Right ventricle myocardium inferior (tissue), 1 donor: ENCODE measurements around the gene ABCG1. TPM values are rescaled to one million over a fixed set of nuclear protein-coding genes. Genes with fewer than 3 reads are reported as not detected.

Experiments used
- ATAC-seq: fragments of 200-7000 bp; cut with Tn5 transposase; one replicate; pipeline ENCODE4 v1.9.1; 2020; ENCODE audit warnings: mild to moderate bottlenecking, moderate library complexity
- DNase-seq: peaks from one replicate; pipeline ENCODE4 v3.0.0; 2021; ENCODE audit errors: missing footprints
- intact Hi-C: fragments of 100-400 bp; cut with DNase I; formaldehyde crosslinking; loops from one replicate; pipeline ENCODE4 v1.11.0; 2022
- total RNA-seq: library from RNA; stranded (reverse); fragmentation: NEBNext Ultra II Directional; extraction: Animal tissue kit (Norgen Biotek cat#: 25700); gene quantifications from one replicate; pipeline ENCODE4 v1.2.1, GENCODE V29; 2021
- donor health status: DM: no; HTN: yes; CAD: no; lungs with severe emphysema.

The ABCG1 gene
- total RNA-seq, 1 donor from 2014 or later: 9.0 TPM

DNA sequence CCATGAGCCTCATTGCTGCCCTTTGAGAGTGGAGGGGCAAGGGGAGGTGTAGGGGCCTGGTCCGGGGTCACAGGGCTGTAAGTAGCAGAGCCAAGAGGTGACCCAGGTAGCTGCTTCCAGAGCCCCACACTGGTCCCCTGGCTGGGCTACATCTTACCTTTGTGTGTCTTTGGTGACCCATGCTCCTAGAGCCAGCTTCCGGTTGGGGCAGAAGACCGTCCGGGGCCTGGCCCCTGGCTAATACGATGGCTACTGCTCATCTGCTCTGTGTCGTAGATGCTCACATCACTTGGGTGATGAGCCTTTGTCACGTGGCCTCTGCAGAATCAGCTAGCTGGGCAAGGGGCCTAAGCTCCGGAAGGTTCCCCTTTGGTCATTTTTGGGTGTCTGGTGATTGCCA is 20.6 kb downstream of the ABCG1 start:
- no peak for DNase-seq
- ATAC-seq: no peak
- intact Hi-C loops: loop anchor here (5.0 to 10.0 kb wide), 2 partner anchors 67 to 285 kb away; no protein-coding TSS in a partner anchor

DNA sequence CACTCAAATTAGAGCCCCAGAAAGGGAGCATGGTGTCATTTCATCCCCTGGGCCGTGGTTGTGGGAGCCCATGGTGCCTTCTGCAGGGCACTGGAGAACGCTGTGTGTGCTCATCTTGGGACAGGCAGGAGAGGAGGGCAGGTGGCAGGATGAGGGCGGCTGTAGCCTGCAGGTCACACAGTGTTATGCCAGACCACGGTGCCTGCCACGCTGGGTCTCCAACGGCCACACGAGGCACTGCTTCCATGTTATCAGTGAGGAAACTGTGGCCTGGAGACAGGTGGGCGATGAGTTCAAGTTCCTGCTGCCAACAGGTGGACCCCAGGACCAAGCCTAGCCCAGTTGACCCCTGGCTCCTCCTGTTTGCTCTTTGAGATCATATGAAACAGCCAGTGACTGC is 21.0 kb downstream of the ABCG1 start:
- no peak for ATAC-seq
- intact Hi-C loops: loop anchor here (5.0 to 10.0 kb wide), 2 partner anchors 68 to 285 kb away; no protein-coding TSS in a partner anchor

DNA sequence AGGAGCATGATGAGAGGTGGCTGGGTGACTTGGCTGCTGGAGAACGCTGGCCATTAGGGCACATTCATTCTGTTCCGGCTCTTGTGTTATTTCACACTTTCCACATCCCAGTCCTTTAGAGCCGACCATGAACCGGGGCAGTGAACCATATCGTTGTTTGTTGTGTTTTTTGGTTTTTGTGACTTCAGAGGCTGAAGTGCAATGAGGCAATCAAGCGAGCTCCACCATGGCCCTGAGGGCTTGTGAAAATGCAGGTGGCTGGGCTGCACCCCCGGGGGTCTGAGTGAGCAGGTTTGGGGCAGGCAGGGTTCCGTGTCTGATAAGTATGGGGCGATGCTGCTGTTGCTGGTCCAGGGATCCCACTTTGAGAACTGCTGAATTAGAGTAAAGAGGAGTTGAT is 23.7 kb downstream of the ABCG1 start:
- DNase-seq: no peak
- ATAC-seq: no peak

More for the DNA sequence above, 21.0 kb downstream of the ABCG1 start:
- no peak for DNase-seq

DNA sequence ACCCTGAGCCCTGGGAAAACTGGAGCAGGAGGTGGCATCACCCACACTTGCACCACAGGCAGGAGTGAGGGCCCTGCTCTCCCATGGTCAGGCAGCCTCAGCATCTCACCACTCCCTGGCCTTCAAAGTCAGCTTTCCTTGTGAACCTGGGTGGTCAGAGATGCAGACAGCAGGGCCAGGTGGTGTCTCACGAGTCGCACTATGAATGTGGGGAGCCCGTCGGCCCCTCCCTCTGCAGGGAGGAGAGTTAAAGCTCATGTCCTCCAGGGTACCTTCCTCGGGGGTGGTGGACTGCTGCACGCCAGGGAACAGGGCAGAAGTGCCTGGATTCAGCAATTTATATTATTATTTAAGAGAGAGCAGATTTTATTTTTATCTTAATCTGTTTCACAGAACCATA is 24.1 kb downstream of the ABCG1 start:
- no peak for ATAC-seq
- intact Hi-C loops: no loop called here
- no peak for DNase-seq

More for the DNA sequence above, 23.7 kb downstream of the ABCG1 start:
- intact Hi-C loops: no loop called here

DNA sequence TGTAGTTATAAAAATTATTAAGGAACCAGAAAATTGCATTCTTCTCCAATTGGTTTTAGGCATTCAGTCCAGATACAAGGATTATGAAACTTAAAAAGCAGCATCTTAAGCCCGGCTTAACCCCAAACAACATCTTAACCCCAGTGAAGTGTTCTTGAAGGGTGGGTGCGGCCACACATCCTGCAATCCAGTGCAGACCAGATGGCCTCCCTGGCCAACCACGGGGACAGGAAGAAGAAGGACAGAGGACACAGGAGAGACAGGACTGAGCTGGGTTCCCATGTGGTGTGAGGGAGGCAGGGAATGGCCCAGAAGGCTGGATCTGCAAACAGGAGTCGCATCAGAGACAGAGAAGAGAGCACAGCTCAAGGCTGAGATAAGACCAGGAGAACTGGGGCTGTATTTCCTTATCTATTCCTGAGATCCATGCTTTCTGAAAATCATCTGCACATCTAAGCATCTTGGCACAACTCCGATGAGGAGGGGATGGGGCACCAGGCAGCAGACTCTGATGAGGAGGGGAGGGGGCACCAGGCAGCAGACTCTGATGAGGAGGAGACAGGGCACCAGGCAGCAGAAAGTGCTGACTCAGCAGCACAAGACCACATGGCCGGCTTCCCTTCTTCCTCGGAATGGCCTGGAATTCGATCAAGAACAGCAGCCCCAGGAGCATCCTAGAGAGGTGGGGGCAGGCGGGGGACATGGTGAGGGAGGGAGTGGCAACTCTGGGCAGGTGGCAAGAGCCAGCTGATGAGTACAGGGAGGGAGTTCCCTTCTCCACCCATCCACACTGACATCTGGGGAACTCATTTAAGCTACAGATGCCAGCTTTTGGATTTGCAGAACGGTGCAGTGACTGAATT is 26.6 kb downstream of the ABCG1 start:
- ATAC-seq: no peak
- intact Hi-C loops: no loop called here
- DNase-seq: no peak

DNA sequence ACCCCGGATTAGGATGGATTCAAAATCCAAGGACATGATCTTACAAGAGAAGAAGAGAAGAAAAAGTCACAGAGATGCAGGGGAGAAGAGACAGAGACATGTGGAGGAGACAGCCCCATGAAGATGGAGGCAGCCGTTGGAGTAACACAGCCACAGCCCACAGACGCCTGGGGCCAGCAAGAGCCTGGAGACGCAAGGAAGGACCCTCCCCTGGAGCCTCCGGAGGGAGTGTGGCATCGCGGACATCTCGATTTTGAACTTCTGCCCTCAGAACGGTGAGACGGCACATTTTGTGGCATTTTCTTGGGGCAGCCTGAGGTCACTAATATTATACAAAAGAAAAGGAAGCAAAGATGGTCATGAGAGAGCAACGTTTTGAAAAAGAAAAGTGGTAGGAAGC is 28.8 kb downstream of the ABCG1 start:
- intact Hi-C loops: no loop called here

DNA sequence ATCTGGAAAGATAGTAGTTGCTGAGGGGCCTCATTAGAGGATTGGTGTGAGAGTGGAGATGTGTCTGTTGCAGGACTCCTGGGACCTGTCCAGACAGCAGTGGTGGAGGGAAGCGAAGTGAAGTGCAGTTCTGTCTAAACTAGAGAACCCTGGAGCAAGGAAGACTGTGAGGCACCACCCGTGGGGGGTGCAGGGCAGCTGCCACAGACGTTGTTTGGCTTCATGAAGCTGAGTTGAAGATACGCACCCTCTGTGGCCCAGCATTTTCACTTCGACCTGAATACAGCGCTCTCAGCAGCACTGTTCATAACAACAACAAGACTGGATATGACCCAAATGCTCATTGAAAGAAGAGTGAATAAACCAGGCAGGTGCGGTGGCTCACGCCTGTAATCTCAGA is 29.3 kb downstream of the ABCG1 start:
- intact Hi-C loops: no loop called here
- ATAC-seq: no peak
- no peak for DNase-seq

More for the DNA sequence above, 28.8 kb downstream of the ABCG1 start:
- DNase-seq (no peak), ATAC-seq (no peak)

DNA sequence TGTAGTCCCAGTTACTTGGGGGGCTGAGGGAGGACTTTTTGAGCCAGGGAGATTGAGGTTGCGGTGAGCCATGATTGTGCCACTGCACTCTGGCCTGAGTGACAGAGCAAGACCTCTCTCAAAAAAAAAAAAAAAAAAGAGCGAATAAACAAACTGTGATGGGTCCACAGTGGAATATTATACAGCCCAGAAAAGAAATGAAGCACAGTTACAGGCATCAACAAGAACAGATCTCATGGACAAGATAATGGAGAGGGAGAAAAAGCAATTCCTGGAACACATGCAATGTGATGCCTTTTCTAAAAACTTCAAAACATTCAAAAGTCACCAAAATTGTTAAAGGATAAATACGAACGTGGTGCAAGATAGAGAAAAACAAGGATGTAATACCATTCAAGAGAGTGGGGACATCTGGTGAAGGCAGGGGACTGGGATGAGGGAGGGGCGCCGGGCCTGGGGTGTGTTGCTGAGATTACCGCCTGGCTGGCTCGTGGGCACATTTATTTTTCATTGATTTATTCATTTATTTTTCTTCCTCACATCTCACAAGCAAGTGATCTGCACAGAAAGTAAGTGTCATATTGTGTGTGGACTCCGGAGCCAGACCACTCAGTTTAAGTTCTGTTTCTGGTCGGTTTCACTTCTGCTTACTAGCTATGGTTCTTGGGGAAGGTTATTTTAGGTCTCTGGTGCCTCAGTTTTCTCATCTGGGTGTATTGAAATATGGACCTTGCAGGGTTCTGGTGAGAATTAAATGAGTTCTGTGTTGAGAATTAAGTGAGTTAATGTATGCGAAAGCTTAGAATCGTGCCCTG is 30.1 kb downstream of the ABCG1 start:
- ATAC-seq (no peak), DNase-seq (no peak)
- intact Hi-C loops: no loop called here

DNA sequence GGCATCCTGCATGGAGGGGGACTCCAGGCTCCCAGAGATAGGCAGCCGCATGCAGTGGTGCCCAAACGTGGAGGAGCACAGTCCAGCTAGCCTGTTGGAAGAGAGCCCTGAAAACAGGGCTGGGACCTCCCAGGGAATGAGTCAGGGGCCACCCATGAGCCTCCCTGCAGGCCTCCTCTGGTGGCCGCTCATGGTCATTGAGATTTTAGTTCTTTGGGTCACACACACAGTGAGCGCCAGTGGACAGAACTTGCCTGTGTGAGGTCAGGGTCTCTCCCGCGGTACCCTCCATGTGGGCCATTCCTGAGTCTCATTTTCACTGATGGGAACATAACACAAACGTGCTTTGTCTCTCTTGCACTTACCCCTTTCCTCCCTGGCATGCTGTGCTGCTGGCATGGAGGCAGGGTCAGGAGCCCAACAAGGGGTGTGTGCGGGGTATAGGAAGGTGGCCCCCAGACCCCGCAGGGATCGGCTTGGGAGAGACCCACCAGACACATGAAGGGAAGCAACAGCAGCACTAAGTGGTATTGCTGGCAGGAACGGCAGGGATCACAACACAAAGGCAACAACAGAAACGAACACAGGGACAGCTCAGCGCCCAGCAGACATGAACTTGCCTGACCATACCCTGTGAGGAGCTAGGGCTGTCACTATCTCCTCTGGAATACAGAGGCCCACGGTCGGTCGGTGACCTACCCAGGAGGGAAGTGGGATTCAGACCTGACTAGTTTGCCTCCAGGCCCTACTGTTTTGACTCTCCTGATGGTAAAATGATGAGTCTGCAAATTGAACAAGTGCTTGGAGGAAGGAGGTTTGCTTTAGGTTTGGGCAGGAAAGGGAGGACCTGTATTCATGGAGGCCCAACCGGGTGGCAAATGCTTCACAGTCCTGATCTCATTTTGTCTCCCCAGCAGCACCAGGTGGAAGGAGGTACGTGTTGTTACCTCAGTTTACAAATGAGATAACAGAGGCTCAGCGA is 31.8 kb downstream of the ABCG1 start:
- ATAC-seq (no peak), DNase-seq (no peak)
- intact Hi-C loops: no loop called here

DNA sequence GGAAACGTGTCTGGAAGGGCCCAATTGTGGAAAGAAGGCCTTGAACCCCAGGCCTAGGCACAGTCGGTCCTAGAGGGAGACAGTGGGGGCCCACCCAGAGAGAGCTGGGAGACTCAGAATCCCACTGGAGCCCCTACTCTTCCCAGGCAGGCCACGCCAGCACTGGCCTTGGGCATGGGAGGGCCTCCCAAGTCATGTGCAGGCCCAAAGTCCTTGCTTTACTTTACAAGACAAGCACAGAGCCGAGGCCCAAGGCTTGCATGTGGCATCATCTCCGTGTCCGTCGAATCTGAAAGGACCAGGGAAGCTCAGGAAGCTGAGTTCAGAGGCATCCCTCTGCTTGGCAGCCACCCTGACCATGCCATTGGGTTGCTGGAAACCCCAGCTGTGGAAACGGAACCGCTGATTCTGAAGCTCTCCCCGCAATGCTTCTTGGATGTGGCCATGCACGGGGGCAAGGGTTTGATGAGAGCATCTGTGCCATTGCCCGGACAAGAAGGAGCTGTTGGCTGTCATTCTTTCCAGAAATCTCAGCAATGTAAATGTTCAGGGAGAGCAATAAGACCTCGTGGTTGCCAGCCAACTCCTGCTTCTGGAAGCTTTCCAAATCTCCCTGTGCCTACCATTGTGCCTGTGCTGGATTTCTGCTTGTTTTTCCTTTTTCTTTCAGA is 32.8 kb downstream of the ABCG1 start:
- intact Hi-C loops: no loop called here
- DNase-seq: no peak
- ATAC-seq: peak; percentile 4

DNA sequence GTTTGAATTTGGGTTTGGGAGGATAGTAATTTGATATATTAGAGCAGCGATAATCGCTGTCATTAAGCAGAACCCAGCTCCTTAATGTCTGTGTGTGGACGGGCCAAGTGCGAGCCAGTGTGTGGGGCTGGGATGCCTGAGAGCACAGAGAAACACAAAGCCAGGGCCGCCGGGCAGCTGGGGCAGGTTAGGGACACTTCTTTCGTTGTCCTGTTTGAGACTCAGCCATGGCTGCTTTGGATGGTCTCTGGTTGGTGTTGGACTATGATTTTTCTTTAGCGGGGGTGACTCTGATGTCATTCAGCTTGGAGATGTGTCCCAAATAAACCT is 33.4 kb downstream of the ABCG1 start:
- ATAC-seq (no peak), DNase-seq (no peak)
- intact Hi-C loops: no loop called here

DNA sequence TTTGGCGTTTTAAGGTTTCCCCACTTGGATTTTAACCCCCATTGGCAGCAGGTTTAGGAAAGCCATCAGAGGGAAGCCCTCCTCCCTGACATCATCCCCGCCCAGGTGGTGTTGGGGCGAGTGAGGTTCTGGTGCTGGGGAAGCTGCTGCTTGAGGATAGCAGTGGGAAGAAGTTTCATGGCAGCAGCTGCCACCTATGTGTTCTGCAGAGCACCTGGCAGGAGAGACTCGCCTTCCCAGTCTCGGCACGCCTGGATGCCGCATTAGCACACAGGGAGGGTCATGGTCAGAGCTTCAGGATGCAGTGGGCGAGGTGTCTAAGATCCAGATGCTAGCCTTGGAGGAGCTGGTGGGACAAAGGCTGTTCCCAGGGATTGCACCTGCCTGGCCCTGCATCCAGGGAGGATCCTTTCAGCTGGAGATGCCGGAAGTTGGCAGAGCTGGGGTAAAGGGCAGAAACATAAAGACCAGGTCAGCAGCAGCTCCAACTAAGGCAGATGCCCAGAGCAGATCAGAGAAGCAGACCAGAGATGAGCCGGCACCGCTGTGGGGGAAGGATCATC is 33.9 kb downstream of the ABCG1 start:
- no peak for ATAC-seq
- intact Hi-C loops: no loop called here
- DNase-seq: no peak

DNA sequence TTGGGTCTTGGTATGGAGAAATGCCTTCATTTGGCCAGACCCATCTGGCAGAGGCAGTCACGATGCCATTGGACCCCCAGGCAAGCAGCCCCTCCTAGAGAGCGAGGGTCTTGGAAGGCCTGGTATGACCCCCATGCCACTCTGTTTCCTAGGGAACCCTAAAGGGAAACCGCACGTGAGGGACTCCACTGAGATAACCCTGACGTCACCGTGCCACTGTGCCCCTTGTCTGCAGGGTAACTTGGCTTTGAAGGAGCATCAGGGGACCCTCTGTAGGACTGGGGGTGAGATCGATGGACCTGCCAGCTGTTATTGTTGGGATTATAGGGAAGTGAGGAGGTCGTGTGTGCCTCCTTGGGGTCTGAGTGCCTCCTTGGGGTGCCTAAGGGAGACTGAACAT is 34.5 kb downstream of the ABCG1 start:
- intact Hi-C loops: no loop called here
- DNase-seq: no peak
- ATAC-seq: no peak

DNA sequence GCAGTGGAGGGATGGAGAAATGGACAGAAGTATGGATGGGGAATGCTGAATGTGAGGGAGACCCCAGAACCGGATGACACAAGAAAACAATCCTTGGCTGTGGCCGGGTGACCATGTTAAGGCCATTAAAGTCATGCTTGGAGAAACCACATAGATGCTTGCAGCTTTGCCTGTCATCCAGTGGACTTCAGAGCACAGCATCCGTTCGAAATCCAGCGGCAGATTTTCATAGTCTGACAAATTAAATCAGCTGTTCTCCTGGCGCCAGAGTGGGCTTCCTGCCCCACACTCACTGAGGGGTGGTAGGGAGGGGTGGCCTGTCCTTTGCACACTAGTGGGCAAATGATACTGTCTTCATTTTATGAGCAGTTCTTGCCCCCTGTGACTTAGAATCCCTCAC is 35.1 kb downstream of the ABCG1 start:
- intact Hi-C loops: no loop called here
- DNase-seq (no peak), ATAC-seq (no peak)

DNA sequence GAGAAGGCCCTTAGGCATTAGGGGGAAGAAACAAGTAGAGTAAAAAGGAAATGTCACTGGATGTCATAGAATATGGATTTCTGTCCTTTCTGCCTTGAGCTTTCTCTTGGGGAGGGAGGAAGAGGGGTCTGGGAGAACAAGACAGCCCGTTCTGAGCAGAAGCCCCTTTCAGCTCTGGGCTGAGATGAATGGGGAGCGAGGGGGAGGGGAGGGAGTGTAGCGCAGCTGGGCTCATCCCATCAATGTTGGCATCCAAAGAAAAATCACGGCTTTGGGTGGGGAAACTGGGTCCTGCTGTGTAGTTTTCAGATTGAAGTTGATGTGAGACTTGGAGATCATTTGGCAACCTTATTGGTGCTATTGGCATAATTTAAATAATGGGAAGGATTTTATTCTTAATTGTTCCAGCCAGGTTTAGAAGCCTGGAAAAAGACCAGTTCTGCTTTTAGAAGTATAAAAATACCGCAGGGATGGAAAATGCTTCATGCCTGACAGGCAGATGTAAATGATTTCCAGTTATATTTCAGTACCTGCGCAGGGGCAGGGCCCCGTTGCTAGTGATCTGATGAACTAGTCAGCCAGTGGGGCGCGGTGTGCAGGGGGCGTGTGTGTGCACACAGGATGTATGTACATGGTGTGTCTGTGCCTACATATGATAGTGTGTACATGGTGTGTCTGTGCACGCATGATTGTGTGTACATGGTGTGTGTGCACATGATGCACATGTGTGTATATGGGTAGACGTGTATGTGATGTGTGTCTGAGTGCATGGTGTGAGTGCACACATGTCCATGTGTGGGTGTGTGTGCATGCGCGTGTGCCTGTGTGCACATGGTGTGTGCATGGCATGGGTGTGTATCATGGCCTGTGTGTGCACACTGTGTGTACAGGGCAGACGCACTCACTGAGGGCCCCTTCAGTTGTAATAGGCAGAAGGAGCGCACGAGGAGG is 36.0 kb downstream of the ABCG1 start:
- DNase-seq (no peak), ATAC-seq (no peak)
- intact Hi-C loops: loop anchor here (5.0 kb wide), 1 partner anchor 33 kb away; no protein-coding TSS in a partner anchor

DNA sequence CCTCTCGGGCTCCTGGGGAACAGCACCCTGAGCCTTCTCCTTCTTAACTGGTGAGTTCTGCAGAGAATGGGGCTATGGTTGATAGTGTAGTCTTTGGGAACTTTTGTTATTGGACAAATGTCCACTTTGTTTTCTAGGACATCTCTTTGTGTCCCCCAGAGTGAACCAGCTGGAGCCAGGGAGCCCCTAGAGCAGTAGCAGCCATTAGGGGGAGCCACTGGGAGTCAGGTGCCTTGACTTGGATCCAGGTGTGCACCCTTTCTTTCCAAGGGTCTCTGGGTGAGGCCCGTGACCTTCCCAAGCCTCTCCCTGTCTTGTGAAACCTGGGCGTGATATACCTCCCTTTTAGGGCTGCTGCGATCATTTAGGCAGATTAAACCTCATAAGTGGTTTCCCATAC is 36.9 kb downstream of the ABCG1 start:
- no peak for DNase-seq
- no peak for ATAC-seq
- intact Hi-C loops: loop anchor here (5.0 kb wide), 1 partner anchor 34 kb away; no protein-coding TSS in a partner anchor

DNA sequence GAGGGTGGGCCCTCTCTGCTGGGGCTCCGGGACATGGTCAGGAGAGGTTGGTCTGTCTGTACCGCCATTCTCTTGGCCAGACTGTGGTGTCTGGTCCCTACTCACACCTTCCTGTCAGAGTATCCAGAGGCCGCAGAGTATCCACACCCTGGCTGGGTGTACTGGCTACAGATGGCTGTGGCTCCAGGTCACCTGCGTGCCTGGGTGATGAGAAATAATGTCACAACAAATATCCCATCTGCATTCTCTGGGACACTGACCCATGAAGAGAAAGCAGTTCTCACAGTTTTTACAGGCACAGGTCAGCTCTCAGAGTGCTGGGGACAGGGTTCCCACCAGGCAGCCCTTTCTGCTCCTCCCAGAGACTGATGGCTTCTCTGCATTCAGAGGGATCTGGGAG is 37.4 kb downstream of the ABCG1 start:
- DNase-seq: no peak
- no peak for ATAC-seq
- intact Hi-C loops: loop anchor here (5.0 kb wide), 1 partner anchor 34 kb away; no protein-coding TSS in a partner anchor
